Activated gamma-delta T cell treated with Interleukin-2 at 50 U/mL for 16 hours (primary cell): ENCODE data around the gene CLDN5.

Experiments
- DNase-seq: peaks from one replicate; pipeline ENCODE4 v3.0.0-alpha.2; 2020

CLDN5 gene

DNA sequence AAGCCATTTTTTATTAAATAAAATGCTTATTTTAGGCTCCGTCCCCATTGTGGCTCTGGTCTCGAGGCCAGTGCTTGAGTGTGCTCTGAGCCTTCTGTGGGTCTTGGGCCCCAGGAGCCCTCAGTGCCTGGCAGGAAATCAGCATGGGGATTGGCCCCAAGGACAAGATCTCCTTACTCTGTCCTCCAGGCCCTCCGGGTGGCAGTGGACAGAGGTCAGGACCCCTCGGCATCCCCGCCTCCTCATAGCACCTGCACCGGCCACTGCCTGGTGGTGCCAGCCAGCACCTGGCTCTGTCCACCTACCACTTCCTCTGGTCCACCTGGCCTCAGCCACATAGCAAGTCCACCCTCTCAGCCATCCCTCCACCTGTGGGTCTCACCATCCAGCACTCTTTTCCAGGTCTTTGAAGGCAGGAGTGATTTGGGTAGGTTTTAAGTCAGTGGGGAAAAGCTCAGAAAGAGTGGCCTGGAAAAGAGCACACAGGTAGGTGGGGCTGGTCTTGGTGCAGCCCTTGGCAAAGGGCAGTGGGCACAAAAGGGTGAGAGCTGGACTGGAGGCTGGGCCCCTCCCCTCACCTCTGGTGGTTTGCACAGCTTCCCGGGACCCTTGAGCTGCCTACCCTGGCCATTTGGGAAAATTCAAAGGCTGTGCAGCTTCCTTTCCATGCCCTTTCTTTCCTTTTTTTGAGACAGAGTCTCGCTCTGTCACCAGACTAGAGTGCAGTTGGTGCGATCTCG is 3.5 kb downstream of the CLDN5 start:
- no peak for DNase-seq

GRCh38 chr22:19520007-19520406 is 4.2 kb downstream of the CLDN5 start:
- DNase-seq = no peak

- DNase-seq = no peak
Measured at GRCh38 chr22:19519041-19519926, 4.9 kb downstream of the CLDN5 start.

DNA sequence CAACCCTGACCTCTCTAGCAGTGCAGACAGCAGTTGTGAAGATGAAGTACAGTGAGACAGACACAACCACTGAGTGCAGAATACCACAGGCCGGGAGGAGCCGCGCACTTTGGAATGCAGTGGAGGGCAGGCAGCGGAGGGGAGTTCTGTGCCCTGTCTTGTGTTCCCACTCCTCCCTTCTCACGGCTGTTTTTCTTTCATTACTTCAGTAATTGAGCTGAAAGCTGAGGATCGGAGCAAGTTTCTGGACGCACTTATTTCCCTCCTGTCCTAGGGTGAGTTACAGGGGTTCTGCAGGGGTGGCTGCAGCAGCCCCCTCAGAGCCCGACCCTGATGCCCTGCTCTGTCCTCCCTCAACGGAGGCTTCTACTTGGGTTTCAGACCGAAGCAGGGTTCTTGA is 5.6 kb downstream of the CLDN5 start:
- no peak for DNase-seq

GRCh38 chr22:19517919-19518611 is 6.1 kb downstream of the CLDN5 start:
- DNase-seq = no peak

- no peak for DNase-seq
Measured at GRCh38 chr22:19517171-19517500, 7.1 kb downstream of the CLDN5 start.

DNA sequence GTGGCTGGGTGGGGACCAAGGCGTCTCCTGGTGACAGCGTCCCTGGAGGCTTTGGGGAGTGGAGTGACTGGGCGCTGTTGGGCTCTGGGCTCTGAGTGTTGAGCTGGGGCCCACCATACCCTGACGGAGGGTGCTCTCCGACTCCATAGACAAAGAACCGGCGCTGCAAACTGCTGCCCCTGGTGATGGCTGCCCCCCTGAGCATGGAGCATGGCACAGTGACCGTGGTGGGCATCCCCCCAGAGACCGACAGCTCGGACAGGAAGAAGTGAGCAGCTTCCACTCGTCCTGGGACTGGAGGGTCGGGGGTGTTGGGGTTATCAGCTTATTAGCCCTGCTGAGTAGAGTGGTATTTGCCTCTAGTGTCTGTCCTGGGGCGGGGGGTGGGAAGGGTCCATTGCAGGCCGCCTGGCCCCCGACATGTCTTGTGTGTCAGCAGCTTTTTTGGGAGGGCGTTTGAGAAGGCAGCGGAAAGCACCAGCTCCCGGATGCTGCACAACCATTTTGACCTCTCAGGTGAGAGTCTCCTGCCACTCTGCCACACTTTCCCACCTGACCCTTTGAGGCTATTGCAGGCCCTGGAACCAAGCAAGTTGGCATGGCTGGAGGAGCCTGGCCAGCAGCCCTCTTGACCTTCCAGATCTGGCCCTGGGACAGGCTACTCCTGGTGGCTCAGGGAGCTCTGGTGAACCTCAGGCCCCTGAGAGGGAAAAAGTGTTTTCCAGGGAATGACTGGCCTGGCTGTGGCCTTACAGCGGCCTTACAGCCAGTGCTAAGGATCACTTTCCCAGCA is 7.6 kb downstream of the CLDN5 start:
- DNase-seq = no peak

GRCh38 chr22:19515654-19516377 is 8.4 kb downstream of the CLDN5 start:
- DNase-seq = no peak

DNA sequence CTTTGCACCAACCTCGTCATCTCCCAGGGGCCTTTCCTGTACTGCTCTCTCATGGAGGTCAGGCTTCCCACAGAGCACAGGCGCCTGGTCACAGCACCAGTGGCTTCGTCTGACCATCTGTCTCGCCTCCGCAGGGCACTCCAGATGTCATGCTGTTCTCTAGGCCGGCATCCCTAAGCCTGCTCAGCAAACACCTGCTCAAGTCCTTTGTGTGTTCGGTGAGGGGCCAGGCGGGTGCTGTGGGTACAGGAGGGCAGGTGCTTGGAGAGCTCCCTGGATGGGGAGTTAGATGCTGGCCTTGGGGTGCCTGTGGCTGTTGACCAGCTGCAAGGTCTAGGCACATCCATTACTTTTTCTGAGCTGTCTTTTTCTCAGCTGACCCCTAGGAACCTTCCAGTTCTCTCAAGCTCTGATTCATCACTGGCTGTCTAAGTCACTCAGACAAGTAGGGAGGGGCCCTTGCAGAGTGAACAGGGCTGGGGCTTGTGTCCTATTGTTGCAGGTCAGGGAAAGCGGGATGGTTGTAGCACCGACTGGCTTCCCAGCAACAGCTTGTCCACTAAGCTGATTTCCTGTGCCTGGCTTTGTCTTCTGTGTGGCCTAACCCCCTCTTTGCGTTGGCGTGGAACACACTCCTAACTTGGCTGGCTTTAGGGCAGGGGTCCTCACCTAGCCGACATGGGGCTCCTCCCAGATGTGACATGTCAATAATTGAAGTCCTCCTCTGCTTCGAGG is 9.2 kb downstream of the CLDN5 start:
- DNase-seq = no peak

DNA sequence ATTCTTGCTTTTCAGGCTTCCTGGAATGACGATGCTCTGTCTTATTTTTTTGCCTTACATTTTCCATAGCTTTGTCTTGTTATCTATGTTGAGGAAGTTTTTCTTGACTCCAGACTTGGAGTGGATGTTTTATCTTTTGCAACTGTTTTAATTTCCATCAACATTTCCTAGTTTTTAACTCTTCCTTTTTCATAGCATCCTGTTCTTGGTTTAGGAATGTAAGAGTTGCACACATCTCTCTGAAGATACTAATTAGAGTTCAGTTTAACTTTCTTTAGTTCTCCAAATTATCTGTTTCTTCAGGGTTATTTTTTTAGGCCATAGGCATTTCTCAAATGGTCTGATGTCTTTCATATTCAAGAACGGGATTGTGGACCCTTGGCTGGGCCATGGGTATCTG is 10.4 kb downstream of the CLDN5 start:
- DNase-seq = no peak

DNA sequence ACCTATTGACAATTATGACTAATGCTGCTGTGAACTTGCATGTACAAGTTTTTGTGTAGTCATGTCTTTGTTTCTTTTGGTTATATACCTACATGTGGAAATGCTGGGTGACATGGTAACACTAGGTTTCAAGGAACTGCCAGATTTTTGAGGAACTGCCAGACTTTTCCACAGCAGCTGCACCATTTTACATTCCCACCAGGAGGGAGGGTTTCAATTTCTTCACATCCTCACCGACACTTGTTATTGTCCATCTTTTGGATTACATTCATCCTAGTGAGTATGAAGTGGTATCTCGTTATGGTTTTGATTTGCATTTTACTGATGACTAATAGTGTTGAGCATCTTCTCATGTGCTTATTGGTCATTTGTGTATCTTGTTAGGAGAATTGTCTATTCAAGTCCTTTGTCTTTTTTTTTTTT is 13.3 kb downstream of the CLDN5 start:
- DNase-seq = no peak

GRCh38 chr22:19509923-19510322 is 14.3 kb downstream of the CLDN5 start:
- no peak for DNase-seq

DNA sequence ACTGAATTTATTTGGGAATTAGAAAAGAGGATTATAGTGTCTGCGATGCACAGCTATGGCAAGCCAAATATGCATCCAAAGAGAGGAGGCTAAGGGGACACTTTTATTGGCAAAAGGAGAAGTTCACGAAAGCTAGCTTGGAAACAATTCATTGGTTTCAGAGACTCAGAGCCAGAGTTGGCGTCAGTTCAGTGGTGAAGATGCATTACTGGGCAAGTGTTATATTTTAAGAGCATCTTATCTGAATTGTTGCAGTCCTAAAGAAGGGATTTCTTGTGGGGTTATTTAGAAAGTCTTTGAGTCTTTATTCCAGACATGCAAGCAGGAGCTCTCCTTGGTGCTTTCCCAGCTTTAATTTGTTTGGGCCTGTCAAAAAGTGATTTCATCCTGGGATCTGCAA is 15.0 kb downstream of the CLDN5 start:
- no peak for DNase-seq

GRCh38 chr22:19508024-19508776 is 16.0 kb downstream of the CLDN5 start:
- no peak for DNase-seq

- DNase-seq = no peak
Measured at GRCh38 chr22:19507534-19507861, 16.7 kb downstream of the CLDN5 start.

- DNase-seq = no peak
Measured at GRCh38 chr22:19506212-19506611, 18.0 kb downstream of the CLDN5 start.

GRCh38 chr22:19505735-19506126 is 18.5 kb downstream of the CLDN5 start:
- no peak for DNase-seq

- DNase-seq = no peak
Measured at GRCh38 chr22:19504900-19505734, 19.1 kb downstream of the CLDN5 start.

GRCh38 chr22:19503869-19504268 is 20.3 kb downstream of the CLDN5 start:
- DNase-seq = no peak

GRCh38 chr22:19503367-19503766 is 20.8 kb downstream of the CLDN5 start:
- DNase-seq = no peak
